Kidney epithelial cell (primary cell): Measurements from ENCODE around the gene MED12. TPM values are rescaled to one million over a fixed set of nuclear protein-coding genes. Genes with fewer than 3 reads are reported as not detected.

Experiments
- DNase-seq: peaks from one replicate; pipeline ENCODE4 v3.0.0-alpha.2; 2010; ENCODE audit warnings: low read depth
- H3K27me3 ChIP-seq: 2 replicates; pipeline ENCODE4 v1.6.0; 2011; ENCODE audit warnings: low read length; ENCODE audit not compliant: control insufficient read depth, insufficient read depth
- H3K36me3 ChIP-seq: 2 replicates; pipeline ENCODE4 v1.5.1; 2011; ENCODE audit warnings: low read length; ENCODE audit not compliant: control insufficient read depth, insufficient read depth
- H3K4me3 ChIP-seq: 2 replicates; pipeline ENCODE4 v1.5.1; 2011; ENCODE audit warnings: low read depth, mild to moderate bottlenecking, control low read depth, low read length
- CTCF ChIP-seq: IDR thresholded peaks from 2 replicates; pipeline ENCODE4 v1.5.1; 2011; ENCODE audit warnings: mild to moderate bottlenecking, moderate library complexity, low read length, control low read depth, inconsistent platforms; ENCODE audit not compliant: insufficient read depth, poor library complexity, severe bottlenecking
- total RNA-seq: library from RNA; depleted of rRNA; stranded (reverse); fragments of >200 nt; gene quantifications from 2 replicates; pipeline ENCODE4 v1.2.3, GENCODE V29; 2015

Gene MED12
- 20.3 and 25.3 TPM in 2 replicates for total RNA-seq

GRCh38 chrX:71118032-71118984 is at the start of gene MED12:
Gene MED12 (plus strand): TSS chrX:71118596. CDS start chrX:71118755, 159 bp downstream.
- Histone ChIP-seq H3K27me3 (no peaks in the 10 kb centered on the region), H3K4me3 (peak within 1 kb of the TSS; percentile 62), H3K36me3 (no peaks in the 10 kb centered on the region)
- no peak for DNase-seq
- no peak for TF ChIP-seq CTCF

GRCh38 chrX:71070531-71070930 is 47.9 kb upstream of the MED12 start:
- no peak for DNase-seq
- no peaks in the 10 kb centered on the region for H3K36me3 ChIP-seq
- H3K4me3 ChIP-seq = no peak overlapping the region
- no peak for TF ChIP-seq CTCF
- no peaks in the 10 kb centered on the region for H3K27me3 ChIP-seq

GRCh38 chrX:71081330-71082123 is 36.9 kb upstream of the MED12 start:
- Histone ChIP-seq H3K36me3 (no peaks in the 10 kb centered on the region), H3K4me3 (no peak overlapping the region), H3K27me3 (no peaks in the 10 kb centered on the region)
- TF ChIP-seq CTCF = no peak
- no peak for DNase-seq

DNA sequence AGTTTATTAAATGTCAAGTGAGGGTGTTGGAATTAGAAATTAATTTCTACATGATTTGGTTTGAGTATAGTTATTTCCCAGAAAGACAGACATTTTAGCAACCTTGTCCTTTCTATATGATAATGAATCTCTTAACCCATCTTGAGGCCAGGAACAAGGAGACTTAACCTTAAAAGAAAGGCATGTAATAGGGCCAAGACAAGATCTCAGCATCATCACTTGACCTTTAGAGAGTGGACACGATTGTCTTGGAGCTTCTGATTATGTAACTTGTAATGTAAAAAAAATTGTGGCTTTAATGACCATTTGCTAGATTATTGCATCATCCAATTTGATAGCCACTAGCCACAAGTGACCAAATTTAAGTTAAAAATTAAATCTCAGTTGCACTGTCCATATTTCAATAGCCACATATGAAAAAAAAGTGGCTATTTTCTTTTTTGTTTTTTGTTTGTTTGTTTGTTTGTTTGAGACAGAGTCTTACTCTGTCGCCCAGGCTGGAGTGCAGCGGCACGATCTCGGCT is 36.2 kb upstream of the MED12 start:
- Histone ChIP-seq H3K4me3 (no peak overlapping the region), H3K36me3 (no peaks in the 10 kb centered on the region), H3K27me3 (no peaks in the 10 kb centered on the region)
- no peak for TF ChIP-seq CTCF
- no peak for DNase-seq

DNA sequence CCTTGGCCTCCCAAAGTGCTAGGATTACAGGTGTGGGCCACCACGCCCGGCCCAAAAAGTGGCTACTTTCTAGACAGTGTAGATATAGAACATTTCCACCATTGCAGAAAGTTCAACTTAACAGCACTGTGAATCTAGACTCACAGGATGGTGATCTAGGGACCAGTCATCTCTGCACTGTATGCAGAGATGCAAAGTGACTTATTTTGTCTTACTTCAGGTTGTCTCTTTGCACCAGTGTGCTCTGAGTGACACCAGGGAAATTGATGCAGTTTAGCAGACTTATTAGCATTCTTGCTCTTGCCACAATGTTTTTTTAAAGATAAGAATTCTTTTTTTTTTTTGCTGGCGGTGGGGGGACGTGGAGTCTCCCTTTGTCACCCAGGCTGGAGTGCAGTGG is 35.6 kb upstream of the MED12 start:
- TF ChIP-seq CTCF = no peak
- Histone ChIP-seq H3K36me3 (no peaks in the 10 kb centered on the region), H3K4me3 (no peak overlapping the region), H3K27me3 (no peaks in the 10 kb centered on the region)
- no peak for DNase-seq
